HG02938 (cell line): ENCODE results near the gene NAPG.
A peak's percentile ranks its signal among the peaks of the same experiment; 100 is the strongest.
"Not testable (repeated sequence)": the region's sequence is repeated elsewhere in the genome, so short reads cannot be mapped to it uniquely, and the experiment has no call there.

Experiments used
- ATAC-seq: cut with Tn5 transposase; IDR thresholded peaks from one replicate; pipeline ENCODE4 v1.9.1; 2021; ENCODE audit warnings: mild to moderate bottlenecking, moderate library complexity; ENCODE audit not compliant: unreplicated experiment

Gene NAPG

DNA sequence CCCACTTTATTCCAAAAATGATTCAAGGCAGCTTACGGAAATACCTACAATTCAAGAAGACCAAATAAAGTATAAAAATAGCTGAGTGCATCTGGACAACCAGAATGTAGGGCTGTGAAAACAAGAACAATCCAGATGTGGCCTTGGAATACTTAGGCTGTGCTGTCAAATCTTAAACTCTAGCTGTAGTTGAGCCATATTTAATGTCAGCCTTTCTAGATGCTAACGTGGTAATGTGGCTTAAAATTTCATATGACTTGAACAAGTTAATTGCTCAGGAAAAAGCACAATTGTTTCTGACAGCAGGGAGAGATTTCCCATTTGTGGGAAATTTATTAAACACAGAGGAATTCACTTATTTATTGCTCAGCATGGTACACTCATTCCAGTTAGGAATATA lies 14.6 kb upstream of the NAPG start:
- no peak for ATAC-seq

DNA sequence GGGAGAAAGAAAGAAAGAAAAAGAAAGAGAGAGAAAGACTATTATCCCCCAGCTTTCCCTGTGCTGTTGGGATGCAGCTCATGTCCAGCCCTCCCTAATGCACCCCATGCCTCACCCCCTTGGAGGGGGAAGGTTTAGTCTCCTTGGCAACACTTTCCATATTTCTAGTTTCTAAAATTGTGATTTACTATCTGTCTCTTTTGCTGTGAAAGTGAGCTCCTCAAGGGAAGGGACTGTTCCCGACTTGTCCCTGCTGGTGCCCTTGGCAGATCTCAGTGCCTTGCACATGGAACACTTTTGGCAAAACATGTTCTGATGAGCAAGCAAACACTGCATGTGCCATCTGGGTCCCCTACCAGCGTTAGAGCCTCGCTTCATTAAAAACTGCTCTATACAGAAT lies 11.7 kb upstream of the NAPG start:
- ATAC-seq, result no peak

DNA sequence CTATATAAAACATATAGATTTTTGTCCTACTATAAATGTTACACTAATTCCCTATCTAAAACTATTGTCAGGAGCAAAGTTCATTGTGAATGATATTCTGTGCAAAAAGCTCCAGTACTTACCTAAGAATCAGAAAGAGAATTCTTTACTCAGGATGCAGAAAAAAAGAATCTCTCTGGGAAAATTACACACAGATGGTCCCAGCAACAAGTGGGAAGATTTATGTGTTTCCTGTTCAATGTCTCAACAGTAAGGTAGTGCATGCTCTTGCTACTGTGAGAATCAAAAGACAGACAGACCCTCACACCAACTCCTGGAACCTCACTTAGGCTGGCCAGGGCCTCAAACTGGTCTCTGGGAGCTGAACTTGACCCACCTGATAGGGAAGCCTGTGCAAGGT lies 11.2 kb upstream of the NAPG start:
- ATAC-seq, result no peak

DNA sequence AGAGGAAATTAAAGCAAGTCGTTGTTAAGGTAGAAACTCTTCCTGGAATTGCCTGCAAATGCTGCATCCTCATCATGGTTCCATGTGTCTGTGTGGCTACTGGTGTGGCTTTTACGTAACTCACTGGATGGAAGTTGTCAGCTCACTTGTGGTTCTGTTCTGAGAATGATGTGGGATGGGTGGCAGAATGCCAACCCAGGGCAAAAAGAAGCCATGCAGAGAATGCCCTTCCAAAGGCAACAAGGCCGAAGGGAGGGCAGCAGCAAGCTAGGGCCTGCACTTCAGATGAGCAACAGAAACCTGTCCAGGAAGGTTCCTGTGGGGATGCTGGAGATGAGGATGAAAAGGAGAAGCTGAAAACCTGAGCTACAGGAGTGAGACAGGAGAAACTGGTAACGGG lies 10.4 kb upstream of the NAPG start:
- no peak for ATAC-seq

DNA sequence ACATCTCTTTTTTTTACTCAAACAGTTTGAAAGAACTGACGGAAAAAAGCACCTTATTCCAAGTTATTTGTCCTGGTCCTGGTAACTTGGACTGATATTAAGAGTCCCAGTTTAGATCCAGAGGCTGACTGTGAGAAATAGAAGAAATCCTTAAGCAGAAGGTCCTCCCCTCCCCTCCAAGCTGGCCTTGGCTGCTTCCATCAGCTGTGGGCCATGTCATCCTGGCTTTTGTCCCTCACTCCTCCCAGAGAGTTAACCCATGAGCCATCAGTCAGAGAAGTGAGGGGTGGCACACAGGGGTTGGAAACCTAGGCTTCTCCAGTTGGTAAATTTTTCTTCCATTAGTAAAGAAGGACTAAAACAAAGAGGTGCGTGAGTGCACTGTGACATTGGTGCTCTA lies 9.7 kb upstream of the NAPG start:
- ATAC-seq, result no peak

DNA sequence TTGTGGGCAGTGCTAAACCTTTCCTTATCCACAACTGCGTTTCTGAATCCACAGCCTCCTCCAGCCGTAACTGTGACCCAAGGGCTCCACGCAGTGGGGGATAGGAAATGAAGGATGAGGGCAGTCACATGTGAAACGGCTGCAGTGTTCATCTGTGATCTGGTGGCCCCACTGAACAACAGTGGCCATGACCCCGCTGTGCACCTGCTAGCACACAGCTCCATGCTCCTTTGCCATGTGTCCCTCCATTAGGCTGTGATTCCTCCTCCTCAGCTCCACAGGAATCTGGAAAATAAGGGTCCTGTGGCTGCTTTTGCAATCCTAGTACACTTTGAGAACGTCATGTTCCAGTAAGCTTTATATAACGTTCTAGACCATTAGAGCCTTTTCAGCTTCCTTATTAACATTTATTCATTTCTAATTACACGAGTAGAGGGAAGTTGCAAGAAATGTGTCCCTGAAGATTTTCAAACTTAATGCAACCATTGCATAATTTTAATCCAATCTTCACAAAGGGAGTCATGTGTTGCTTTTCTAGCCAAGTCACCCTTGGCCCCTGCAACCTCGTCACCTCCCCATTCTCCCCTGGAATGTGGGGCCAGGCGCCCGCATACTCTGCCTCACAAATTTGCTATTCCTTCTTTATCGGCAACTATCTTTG lies 7.1 kb upstream of the NAPG start:
- ATAC-seq, result no peak

DNA sequence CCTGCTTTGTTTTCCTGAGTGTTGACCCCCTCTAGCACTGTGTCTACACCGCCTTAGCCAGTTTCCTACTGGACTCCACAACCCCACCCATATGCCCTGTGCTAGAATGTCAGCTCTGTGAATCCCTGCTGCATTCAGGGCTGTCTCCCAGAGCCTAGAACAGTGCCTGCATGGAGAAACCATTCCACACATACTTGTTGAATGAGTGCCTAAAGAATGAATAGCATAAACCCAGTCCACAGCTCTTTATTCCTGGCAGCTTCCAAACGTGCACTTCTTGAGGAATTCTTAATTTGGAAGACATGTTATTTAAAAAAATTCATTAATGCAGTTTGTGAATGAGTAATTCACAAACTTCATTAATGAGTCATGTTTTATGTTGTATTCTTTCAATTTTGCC lies 6.5 kb upstream of the NAPG start:
- ATAC-seq, result no peak

DNA sequence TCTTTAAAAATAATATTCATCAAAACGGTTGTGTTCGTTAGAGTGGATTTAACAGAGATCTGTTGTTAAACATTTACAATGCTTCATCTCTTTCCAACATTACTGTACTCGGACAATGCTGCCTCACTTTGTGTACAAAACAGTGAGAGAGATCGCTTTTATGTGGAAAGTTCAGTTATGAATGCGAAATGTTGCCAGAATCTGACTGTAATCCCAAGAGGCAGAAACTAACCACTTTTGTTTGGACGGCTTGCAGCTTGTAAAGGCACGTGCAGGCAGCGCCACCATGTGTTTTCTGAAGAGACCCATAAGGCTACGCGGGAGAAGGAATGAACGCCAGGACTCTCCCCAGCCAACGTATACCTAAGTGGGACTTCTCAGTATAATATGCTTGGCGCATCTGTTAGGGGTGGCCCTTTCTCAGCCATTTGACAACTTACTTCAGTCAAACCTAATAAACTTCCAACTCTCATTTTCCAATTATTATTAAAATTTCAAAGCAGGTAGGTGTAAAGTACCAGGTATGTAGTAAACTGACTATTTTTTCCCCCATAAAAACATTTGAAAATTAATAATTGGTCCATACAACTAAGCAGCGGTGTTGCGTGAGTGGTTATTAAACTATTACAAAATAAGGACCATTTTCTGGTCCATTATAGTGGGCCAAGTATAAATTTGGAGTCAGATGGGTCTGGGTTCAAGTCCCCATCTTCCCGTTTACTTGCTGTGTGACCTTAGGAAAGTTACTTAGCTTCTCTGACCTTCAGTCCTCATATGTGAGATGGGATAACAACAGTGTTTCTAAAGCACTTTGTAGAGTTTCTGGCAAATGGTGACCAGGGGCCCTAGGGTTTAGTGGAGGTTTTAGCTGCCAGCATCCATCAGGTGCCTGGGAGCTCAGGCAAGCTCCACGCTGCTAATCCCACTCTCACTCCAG lies 5.6 kb upstream of the NAPG start:
- ATAC-seq, result peak; percentile 69

DNA sequence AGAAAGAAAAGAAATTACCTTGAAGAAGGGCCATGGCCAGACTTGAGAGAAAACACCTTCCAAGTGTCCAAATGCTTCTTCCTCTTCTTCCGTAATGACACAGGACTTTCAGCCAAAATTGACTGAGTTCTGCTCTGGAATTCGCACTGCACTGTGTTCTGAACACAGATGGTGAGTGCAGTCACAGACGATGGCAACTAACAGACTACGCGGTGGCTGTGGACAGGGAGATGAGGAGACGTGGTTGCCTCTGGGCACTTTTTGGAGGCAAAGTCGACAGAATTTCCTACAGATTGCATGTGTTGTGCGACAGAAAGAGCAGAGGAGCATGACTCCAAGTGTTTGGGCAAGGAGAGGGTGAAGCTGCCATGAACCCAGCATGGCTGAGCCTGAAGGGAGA lies 4.3 kb upstream of the NAPG start:
- no peak for ATAC-seq

DNA sequence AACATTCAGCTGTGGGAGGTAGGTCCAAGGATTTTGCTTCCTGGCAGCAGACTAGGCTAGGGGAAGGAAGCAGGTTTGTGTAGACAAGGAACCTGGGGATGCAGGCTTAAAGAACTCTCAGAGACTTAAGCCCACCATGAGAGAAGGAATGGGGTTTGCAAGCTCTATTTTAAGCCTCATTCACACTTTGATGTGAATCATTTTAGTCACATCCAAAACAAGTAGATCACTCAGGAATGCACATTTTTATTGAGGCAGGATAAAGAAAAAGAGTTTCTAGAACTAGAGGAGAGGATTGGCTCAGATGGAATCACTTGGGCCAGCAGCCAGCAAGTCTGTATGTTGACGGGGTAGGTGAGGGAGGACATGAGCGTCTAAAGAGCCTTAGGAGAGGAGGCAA lies 3.3 kb upstream of the NAPG start:
- no peak for ATAC-seq

DNA sequence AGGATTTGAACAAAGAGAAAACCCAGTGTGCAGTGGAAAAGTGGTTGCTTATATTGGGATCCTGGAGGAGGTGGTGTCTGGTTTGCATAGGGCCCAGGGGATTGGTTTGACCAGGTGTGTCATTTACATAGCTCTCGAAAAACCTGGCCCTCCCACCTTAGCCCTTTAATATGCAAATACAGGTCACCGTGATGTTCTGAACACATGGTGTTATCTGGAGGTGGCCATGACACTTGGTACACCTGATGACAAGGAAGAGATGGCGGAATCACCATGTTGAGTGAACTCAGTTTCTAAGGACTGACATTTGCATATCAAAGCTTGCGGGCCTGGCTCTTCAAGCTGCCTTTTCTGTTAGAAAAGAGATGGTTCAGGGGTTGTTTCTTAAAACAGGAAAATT lies 2.3 kb upstream of the NAPG start:
- ATAC-seq, result no peak

DNA sequence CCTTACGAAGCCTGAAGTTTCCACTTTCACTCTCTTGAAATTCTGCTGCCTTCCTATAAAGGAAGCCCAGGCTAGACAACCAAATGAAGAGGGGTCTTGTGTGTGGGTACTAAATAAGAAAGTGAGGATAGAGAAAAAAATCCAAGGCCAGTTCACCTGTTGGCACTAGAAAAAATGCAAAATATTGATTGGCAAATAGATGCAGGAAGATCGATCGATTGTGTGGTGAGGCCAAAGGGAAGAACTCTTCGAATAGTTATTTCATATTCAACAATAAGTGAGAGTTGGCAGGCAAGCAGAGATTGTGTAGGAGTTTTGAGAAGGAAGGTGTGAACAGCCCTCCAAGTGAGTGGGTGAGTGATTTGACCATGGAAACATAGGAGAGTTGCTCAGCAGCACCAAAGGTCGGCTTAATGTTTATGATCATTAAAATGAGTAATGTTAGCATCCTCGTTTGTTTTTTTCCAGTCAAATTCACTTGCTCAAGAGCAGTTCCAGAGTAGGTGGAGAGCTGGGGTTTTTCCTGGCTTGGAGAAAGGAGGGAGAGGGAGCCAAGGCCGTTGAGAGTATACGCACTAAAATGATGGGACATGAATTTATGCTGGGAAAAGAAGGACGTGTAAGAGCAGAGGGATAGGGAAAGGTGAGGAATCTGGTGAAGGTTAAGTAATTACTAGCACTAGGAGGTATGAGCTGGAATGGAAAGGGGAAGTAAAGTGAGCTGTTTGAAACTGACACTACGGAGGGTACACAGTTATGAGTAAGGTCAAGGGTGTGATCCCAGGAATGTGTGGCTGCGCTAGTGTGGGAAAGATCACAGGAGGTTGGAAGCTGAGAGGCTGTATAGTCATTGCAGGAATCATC lies 1.1 kb upstream of the NAPG start:
- no peak for ATAC-seq

DNA sequence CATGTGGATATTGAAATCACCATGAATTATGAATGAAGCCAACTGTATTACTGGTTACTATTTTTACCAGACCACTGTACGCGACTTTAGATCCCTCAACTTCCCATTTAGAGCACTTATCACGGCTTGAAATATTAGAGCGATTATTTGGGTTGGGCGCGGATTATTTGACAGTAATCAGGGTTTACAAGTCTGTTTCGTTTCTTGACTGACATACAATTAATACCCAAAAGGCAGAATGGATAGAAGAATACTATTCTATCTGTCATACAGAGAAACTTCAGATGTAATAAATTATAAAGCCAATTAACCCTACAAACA lies 496 bp upstream of the NAPG start:
- peak; percentile 1 for ATAC-seq

DNA sequence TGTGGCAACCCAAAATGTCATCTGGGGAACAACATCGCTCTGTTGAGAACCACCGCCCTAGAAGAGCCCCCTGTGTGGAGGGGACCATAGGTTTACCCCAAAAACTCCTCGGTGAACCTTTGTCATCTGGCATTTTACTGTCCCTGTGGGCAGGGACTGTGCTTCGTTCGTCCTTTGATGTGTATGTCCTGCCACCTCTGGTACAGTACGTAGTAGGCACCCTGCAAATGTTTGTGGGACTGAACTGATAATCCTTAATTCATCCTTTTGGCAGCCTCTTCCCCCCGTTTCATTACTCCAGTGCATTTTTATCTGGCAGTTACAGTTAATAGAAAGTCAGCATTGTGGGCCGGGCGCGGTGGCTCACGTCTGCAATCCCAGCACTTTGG lies 728 bp downstream of the NAPG start:
- no peak for ATAC-seq

DNA sequence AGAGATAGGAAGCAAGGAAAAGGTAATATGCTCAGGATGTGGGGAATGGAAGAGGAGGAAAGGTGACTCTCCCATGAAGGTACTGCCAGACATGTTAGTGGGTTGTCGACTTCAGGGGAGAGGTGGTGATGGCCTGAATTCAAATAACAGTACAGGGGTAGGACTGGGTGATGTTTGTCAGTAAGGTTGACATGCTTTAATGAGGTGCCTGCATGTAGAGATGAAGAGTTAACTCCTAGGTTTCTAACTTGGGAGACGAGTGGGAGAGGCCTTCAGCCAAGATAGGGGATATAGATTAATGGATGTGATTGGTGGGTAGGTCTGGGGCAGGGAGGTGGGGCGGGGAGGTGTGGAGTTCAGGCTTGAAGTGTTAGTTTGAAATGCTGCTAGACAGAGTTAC lies 2.6 kb downstream of the NAPG start:
- no peak for ATAC-seq

DNA sequence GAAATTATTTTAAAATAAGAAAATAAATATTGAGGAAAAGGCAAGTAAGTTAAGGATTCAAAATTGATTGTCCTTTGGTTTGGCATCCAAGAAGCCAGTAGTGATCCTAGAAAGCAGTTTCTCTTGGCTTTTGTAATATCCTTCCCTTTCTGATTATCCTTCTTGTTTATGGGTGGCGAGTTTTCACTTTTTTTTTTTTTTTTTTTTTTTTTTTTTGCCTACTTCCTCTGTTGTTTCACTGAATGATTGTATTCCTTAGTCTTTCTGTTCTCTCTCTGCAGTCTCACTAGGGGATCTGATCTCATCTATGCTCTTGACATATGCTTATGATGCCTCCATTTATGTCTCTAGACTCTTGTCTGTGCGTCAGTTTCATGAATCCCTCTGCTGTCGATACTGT lies 4.2 kb downstream of the NAPG start:
- no peak for ATAC-seq

DNA sequence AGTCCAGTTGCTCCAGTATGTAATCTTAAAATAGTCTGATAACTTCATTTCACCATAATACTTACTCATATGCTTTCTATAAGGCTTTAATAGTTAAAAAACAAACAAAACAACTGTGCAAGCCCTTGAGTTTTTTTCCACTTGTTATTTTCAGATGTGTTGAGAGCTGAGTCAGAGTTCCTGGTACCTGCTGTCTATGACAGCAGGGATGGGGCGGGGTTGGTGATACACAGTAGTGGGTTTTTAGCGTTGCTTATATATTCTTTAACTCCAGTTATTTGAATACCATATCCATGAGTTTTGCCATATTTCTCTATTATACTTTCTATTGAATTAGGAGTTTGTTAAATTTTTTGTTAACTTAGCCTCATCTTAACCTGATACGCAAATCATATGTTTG lies 5.0 kb downstream of the NAPG start:
- ATAC-seq, result no peak

DNA sequence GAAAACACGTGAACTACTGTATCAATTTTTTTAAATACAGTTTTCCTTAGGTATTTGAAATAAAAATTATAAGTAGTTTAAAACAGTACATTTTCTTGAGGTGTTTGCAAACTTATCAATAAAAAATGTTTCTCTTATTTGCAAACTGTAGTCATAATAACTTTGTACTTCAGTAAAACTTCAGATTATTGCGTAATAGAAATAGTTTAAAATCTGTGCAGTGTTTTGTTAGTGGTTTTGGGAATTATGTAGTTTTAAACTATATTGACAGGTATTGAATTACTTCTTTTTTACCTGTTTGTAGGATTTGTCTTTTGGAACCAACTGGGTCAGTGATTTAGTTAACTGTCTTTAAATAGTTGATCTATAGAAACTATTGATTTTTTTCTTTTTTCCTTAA lies 7.3 kb downstream of the NAPG start:
- ATAC-seq, result no peak

DNA sequence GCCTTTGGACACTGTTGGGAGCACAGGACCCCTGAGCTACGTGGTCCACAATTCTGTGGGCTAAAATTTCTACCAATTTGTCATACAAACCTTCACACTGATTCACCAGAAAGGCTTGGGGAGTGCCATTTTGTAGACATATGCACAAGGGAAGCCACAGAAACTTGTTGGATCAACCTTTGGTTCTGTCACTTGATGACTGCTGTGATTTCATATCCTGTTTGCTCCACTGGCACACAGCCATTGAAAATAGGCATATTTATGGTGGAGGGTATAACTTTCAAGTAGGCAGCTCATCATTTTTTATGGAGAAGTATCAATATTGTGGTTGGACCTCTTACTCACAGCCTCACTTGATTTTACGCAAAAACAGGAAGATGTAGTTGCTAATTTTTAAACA lies 10.5 kb downstream of the NAPG start:
- ATAC-seq, result no peak

DNA sequence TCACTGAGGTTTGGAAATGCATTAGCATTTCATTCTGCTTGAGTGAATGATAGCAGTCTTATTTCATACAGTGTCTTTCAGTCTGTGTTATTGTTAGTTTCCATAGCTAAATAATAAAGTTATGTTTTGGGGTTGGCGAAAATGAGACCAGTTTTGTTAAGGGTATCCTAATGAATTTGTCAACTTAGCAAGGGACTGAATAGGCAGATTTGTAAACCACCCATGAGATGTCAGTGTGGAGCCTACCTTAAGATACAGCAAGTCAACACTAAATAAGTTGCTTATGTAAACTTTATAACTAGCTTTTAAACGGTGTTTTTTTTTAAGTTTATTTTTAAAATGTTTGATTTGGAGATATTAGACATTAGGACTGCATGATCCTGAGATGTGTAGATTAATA lies 11.9 kb downstream of the NAPG start:
- ATAC-seq, result no peak

DNA sequence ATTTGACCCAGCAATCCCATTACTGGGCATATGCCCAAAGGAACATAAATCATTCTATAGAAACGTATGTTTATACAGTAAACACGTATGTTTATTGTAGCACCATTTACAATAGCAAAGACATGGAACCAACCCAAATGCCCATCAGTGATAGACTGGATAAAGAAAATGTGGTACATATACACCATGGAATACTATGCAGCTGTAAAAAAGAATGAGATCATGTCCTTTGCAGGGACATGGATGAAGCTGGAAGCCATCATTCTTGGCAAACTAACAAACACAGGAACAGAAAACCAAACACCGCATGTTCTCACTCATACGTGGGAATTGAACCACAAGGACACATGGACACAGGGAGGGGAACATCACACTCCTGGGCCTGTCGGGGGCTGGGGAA lies 13.3 kb downstream of the NAPG start:
- not testable (repeated sequence) for ATAC-seq

DNA sequence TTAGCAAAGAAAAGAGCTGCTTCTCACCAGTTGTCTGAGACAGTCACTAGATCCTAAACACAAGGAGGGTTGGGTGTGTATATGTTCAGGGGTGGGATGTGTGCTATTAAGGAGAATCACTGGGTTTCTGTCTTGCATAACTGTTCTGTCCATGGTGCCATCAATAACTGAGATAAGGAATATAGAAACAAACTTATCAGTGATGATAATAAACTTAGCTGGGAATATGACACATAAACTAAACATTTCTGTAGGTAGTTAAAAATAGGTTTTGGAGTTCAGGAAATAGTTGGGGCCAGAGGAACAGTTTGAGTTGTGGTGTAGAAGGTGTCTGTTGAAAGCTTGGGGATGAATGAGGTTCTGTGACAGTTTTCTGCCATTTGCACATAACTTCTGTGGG lies 17.4 kb downstream of the NAPG start:
- ATAC-seq, result no peak
